ENCODE results near the gene DMRT3.
A peak's percentile ranks its signal among the peaks of the same experiment; 100 is the strongest.

Gene DMRT3

DNA sequence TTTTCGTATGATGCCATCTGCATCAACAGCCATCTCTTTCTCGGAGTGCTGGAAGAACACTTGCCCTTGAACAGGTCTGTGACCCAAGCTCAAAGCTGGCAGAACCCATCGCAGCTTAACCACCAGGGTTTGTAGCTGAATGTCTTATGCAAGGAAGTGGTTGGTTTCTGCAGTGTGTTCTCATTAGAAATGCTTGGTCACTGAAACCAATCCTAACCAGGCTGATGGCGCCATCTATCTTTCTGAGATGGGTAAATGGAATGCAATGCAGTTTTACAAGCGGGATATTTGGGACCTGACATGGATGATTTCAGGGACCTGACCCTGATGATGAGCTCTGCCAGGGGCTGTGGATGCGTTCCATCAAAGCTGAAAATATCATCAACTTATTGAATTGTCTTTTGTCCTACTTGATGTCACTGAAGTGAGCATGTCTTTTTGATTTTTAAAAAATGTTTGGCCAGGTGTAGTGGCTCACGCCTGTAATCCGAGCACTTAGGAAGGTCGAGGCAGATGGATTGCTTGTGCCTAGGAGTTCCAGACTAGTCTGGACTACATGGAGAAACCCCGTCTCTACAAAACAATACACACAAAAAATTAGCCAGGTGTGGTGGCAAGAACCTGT is 28.7 kb downstream of the DMRT3 start:
- peak; percentile 14 for DNase-seq

DNA sequence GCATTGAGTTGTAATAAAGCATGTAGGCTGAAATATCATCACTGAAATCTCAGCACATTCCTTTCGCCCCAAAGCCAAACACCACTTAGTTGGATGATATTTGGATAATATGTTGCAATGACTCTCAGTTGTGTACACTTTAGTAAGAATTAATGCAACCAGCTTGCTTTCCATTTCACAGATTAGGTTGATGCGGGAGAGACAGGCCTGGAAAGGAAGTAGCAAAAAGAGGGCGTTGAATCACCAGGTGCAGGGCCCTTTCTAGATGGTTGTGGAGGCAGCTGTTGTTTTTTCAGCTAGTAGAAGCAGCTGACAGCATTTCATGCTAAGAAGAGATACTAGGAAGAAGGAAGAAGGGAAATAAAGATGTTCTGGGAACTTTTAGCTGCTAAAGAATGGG is 30.9 kb downstream of the DMRT3 start:
- DNase-seq, result no peak

GRCh38 chr9:1008216-1008615 is 31.8 kb downstream of the DMRT3 start:
- DNase-seq, result no peak

- peak; percentile 86 for DNase-seq
Observed at GRCh38 chr9:1009101-1009707, 32.7 kb downstream of the DMRT3 start.

DNA sequence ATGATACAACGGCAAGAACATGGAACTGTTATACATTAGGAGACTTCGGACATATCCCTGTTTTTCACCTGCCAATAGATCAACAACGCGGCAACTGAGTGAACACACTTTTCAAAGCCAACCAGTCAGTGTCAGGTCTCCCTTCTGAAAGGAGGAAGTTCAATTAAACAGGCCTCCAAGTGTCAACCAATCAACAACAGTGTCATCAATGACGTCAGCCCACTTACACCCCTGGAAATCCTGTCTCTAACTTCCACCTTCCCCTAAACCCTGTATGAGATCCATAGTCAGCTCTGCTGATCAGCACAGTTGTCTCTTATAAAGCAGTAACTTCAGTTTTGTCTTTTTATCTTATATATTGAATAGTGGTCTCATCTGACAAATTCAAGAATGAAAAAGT is 36.6 kb downstream of the DMRT3 start:
- DNase-seq, result no peak

DNA sequence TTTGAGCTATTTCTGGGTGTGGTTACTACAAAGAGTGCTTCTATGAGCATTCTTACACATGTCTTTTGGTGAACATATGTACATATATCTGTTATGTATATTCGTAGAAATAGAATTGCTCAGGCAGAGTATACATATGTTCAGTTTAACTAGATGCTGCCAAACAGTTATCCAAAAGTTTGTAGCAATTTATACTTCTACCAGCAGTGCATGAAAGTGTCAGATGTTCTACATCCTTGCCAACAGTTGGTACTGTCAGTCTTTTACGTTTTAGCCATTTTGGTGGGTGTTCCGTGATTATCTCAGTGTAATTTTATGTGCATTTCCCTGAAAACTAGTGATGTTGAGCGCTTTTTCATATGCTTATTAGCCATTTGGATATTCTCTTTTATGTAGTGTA is 37.8 kb downstream of the DMRT3 start:
- DNase-seq, result no peak

GRCh38 chr9:1014640-1015039 is 38.2 kb downstream of the DMRT3 start:
- no peak for DNase-seq

DNA sequence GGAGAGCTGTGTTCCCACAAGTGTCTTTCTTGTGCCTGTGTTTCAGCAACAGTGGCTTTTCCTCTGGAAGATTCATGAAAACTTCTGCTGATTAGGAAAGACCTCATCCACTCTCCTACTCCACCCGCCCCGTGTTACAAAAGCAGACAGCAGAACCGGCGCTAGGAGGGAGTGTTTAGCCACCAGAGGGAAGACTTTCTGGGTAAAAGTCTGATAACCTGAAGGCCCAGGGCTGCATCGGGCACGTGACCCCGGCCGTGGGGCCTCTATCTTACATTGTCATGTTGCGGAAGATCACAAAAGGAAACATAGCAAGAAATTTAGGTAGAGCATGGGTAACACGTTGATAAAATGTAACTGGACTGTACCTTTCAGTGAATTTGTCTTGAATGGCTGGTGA is 41.7 kb downstream of the DMRT3 start:
- peak; percentile 32 for DNase-seq

GRCh38 chr9:1024112-1024511 is 47.7 kb downstream of the DMRT3 start:
- no peak for DNase-seq

DNA sequence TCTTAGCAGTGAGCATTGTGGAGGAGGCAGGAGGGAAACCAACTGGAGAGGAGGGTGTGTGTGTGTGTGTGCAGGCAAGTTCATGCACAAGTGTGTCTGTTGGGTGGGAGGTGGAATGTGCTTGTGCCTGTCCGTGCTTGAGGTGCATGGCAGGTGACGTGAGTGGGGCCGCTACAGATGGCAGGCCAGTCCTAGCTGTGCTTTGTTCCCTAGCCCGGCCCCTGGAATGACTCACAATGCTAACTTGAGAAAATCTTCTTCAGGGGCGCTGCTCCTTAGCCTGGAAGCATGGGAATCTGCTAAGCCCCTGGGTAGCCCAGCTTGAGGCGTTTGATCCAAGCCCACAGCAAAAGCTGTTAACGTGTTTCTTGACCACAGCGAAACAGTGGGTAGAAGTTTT is 48.7 kb downstream of the DMRT3 start:
- DNase-seq, result no peak

- DNase-seq, result no peak
Observed at GRCh38 chr9:1026219-1026618, 49.8 kb downstream of the DMRT3 start.

DNA sequence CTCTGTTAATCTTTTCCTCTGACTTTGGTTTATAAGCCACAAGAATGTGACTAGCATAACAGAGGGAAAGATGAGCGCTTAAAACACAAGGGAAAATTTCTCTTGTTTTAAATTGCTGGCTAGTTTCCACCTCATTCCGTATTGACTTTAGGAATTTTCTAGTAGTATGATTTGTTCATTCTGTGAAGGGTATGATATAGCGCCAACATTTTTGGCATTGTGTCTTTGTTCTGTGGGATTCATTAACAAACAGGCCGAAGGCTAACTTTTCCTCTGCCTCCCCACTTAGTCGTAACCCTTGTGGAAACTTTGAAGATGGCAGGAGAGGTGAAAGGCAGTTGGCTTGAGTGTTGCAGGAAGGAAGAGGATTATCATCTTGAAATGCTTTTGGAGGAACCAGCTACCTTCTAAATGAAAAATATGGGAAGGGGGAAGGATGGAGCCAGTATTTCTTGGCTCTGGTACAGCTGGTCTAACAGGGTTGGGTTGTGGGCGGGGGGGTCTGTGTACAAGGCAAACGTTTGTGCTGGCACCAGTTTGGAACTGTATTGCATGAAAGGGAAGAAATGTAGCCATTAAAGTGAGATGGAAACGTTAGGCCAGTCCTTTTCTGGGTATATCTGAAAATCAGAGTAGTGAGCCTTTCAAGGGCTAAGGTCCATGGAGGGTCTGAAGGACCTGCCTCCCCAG is 52.2 kb downstream of the DMRT3 start:
- DNase-seq, result no peak

DNA sequence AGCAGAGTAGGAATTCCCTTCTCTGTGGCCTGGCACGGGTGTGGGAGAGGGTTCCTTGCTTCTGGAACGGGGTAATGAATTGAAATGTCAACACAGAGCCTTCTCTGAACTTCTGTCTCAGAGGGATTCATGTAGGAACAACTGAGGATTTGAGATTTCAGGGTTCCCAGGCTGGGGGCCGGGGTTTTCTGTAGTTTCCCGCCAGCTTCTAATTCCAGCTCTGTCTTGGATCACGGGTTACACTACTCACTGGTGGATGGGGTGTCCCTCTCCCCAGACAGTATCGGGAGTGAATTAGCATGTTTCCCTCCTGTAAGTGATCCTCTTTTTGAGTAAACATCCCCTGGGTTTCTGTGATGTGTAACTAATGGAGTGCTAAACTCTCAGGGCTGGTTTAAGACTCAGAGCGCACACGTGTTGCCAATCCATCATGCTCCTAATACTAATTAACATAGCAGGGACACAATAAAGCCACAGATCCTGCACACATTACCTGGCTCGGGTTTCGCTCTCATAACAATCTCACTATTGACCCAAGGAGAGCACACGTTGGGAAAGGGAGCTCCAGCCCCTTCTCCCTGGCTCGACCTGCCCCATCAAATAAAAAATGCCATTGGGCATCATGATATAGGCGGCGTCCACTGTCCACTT is 55.6 kb downstream of the DMRT3 start:
- no peak for DNase-seq

DNA sequence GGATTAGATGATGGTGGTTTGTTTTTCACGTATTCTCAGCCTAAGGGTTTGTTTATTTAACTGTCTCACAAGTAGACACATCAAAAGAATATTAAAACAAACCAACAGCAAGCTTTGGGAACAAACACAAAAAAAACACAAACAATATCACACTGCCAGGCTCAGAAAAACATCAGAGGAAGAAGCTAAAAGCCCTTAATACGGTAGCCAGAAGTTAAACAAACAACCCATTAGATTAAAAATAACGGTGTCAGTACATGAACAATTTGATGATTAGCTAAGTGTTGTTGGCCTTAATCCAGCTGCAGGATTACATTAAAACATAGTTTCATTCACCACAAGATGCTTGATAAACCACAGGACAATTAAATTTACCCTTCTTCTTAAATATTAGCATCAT is 57.8 kb downstream of the DMRT3 start:
- DNase-seq, result no peak

- DNase-seq, result no peak
Observed at GRCh38 chr9:1039589-1039988, 63.1 kb downstream of the DMRT3 start.

Data from activated CD4-positive, alpha-beta T cell treated with anti-CD3 and anti-CD28 coated beads for 48 hours (primary cell).